Right kidney (tissue), 1 donor: ENCODE measurements around the gene ESR1.
"Not testable (repeated sequence)": the region's sequence is repeated elsewhere in the genome, so short reads cannot be mapped to it uniquely, and the experiment has no call there.

ENCODE experiments used
- DNase-seq: peaks from one replicate; pipeline ENCODE4 v3.0.0-alpha.2; 2016

ESR1 gene

GRCh38 chr6:151899221-151899620 lies 91.7 kb downstream of the ESR1 start:
- DNase-seq = not testable (repeated sequence)

DNA sequence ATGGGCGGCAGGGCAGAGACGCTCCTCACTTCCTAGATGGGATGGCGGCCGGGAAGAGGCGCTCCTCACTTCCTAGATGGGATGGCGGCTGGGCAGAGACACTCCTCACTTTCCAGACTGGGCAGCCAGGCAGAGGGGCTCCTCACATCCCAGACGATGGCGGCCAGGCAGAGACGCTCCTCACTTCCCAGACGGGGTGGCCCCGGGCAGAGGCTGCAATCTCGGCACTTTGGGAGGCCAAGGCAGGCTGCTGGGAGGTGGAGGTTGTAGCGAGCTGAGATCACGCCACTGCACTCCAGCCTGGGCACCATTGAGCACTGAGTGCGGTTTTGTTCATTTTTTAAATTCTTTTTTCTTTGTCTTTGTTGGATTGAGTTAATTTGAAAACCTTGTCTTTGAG lies 92.3 kb downstream of the ESR1 start:
- DNase-seq = not testable (repeated sequence)

DNA sequence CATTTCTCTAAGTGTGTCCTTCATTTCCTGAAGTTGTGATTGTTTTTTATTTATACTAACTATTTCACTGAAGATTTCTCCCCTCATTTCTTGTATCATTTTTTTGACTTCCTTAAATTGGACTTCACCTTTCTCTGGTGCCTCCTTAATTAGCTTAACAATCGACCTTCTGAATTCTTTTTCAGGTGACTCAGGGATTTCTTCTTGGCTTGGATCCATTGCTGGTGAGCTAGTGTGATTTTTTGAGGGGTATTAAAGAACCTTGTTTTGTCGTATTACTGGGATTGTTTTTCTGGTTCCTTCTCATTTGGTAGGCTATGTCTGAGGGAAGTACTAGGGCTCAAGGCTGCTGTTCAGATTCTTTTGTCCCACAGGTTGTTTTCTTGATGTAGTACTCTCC lies 92.8 kb downstream of the ESR1 start:
- no peak for DNase-seq

- no peak for DNase-seq
These were observed 93.5 kb downstream of the ESR1 start for GRCh38 chr6:151901009-151901411.

GRCh38 chr6:151904631-151905030 lies 97.1 kb downstream of the ESR1 start:
- no peak for DNase-seq

GRCh38 chr6:151905072-151905471 lies 97.6 kb downstream of the ESR1 start:
- DNase-seq = no peak

DNA sequence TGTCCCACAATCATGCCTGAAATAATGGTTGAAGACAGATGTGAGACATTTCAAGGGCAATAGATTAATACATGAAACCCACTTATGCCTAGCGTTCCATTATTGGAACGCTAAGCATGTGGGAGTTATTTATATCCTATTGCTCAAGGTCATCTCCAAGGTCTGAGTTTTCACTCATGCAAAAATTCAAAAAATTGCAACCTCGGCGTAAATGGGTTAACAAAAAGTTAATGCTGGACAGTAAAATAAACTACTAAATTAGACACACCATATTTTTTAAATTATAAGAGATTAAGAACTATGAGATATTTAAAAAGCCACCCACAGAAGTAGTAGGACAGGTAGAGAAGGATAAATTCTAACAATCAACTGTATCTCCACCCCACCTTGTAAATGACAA lies 98.4 kb downstream of the ESR1 start:
- no peak for DNase-seq

DNA sequence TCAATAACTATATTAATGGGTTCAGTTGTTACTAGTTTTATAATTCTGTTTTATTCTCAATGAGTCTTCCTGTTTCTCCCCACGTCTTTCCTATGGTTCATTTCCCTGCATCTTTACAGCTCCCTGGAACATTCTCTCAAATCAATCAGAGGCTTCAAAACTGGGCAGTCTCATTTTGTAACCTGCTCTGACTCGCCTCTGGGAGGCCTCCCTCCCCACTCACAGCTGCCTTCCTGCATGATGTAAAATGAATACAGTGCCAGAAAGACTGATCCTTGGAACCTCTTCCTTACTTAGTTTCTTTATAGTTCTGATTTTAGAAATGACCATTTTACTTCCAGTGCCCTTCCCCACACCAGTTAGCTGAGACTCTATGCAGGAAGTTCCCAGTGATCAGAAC lies 103.9 kb downstream of the ESR1 start:
- no peak for DNase-seq

GRCh38 chr6:151914484-151914883 lies 107.0 kb downstream of the ESR1 start:
- DNase-seq = no peak

- no peak for DNase-seq
These were observed 108.6 kb downstream of the ESR1 start for GRCh38 chr6:151916075-151916474.

- DNase-seq = no peak
These were observed 109.2 kb downstream of the ESR1 start for GRCh38 chr6:151916680-151917164.

- no peak for DNase-seq
These were observed 110.2 kb downstream of the ESR1 start for GRCh38 chr6:151917531-151918329.

GRCh38 chr6:151940307-151940706 lies 132.8 kb downstream of the ESR1 start:
- no peak for DNase-seq

DNA sequence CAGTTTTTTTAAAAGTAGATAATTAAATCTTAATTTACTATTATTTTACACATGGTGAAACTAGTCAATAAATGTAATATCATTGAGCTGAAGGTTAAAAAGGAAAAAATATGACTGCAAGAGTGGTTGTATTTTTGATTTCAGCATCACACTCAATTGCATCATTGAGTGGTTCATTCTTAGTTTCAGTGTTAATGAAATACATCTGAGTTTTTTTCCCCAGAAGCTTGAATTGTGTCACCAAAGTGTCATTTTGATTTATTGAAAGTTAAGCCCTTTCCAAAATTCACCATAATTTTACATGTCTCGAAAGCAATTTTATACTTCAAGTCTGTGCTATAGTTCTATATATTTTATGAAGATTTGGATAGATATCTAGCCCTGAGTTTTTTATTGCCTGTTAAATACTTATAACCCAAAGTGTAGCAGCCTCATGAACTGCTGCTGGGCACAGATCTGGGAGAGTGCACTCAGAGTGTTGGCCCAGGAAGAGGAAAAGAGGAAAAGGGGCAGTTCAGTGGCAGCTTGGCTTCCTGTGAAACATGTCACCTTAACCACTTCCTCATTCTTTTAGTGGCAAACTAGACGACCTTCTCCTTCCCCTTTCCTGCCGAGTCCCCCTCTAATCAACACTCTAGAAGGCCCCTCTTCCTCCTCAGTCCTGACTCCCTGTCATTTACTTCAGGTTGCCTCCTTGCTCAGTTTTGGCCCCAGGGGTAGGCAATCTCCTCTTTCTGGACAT lies 140.7 kb downstream of the ESR1 start:
- no peak for DNase-seq

GRCh38 chr6:151958332-151958731 lies 150.8 kb downstream of the ESR1 start:
- no peak for DNase-seq

GRCh38 chr6:151959086-151959485 lies 151.6 kb downstream of the ESR1 start:
- no peak for DNase-seq

DNA sequence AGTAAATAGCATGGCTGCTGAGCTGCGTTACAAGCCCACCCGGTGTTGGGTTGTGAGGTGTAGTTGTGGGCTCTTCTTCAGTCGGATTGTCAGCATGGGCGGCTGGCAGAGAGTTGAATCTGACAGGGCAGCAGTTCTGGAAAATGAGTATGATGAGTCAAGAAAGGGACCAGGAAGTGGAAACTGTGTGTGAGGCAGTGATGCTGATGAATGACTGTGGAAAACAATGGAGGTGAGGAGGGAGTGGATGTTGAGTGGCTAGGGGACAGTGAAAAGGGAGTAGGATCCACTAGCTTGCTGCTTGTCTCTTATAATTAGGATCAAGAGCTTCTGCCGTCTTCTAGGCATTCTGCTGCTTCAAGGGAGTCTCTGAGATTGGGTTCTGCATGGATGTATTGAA lies 154.3 kb downstream of the ESR1 start:
- DNase-seq = no peak

GRCh38 chr6:151962246-151962846 lies 154.9 kb downstream of the ESR1 start:
- no peak for DNase-seq

DNA sequence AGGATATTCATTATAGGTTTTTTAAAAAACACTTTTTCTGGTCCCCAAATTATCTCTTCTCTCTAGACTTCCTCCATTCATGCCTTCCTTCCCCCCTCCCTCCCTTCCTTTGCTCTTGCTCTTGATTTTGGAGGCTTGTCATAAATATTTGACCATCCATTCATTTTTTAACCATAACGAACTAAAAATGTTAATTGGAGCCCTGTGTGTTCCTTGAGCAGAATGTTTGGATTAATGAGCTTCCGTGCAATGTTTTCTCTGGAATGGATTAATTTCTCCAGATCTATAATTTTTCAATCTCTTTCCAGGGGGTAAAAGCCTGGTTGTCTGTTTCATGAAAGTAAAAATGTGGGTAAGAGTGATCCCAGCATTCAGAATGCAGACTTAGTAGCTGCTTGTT lies 155.5 kb downstream of the ESR1 start:
- no peak for DNase-seq

- DNase-seq = not testable (repeated sequence)
These were observed 156.9 kb downstream of the ESR1 start for GRCh38 chr6:151964412-151964811.

DNA sequence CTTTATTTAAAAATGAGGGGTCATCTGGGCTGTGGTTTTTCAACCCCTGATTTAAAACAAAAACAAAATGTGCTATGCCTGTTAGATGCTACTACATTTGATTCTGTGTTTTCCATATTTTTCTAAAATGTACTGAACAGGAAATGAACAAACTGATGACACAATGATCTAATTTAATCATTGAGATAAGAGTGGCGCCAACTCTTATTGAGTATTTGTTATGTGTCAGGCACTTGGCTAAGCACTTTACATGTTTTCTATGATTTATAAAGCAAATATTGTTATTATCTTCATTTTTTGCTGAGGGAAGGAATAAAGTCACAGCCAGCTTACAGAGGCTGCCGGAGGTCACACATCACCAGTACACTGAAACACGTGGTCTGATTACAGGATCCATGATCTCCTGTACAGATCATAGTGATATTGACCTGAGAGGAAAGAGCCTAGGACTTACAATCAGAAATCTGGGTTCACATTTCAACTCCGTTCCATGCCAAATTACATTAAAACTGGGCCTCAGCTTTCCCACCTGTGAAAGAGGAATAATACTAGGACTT lies 166.7 kb downstream of the ESR1 start:
- no peak for DNase-seq

- DNase-seq = no peak
These were observed 168.3 kb downstream of the ESR1 start for GRCh38 chr6:151975795-151976194.

DNA sequence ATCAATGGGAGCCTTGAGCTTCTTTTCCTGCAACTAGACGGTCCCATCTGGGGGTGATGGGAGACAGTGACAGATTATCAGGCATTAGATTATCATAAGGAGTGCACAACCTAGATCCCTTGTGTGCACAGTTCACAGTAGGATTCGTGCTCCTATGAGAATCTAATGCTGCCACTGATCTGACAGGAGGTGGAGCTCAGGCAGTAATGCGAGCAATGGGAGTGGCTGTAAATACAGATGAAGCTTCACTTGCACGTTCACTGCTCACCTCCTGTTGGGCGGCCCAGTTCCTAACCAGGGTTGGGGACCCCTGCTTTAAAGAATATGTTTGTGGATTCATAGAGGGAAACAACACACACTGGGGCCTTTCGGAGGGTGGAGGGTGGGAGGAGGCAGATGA lies 180.7 kb downstream of the ESR1 start:
- DNase-seq = not testable (repeated sequence)
